KMS-11 (cell line): ENCODE measurements around the gene SHROOM2.

Experiments used
- H2AFZ ChIP-seq: fragments of 200-600 bp; sonication (generic); 2 replicates; pipeline ENCODE4 v1.6.1; 2016; ENCODE audit warnings: antibody characterized with exemption, mixed run types, low read depth
- H3K27ac ChIP-seq: fragments of 200-600 bp; sonication (generic); 2 replicates; pipeline ENCODE4 v1.6.1; 2016; ENCODE audit warnings: mild to moderate bottlenecking, mixed run types
- H3K27me3 ChIP-seq: fragments of 200-600 bp; sonication (generic); 2 replicates; pipeline ENCODE4 v1.6.1; 2017; ENCODE audit warnings: mild to moderate bottlenecking, low read depth, mixed run types, moderate library complexity; ENCODE audit not compliant: insufficient read depth
- H3K36me3 ChIP-seq: fragments of 200-600 bp; sonication (generic); 2 replicates; pipeline ENCODE4 v1.6.1; 2017; ENCODE audit warnings: mild to moderate bottlenecking, mixed run types; ENCODE audit not compliant: insufficient read depth
- H3K4me1 ChIP-seq: fragments of 200-600 bp; sonication (generic); 2 replicates; pipeline ENCODE4 v1.6.1; 2016; ENCODE audit warnings: mild to moderate bottlenecking, low read depth, mixed run types; ENCODE audit not compliant: poor library complexity, severe bottlenecking
- H3K4me2 ChIP-seq: fragments of 200-600 bp; sonication (generic); 2 replicates; pipeline ENCODE4 v1.7.0; 2016; ENCODE audit warnings: mild to moderate bottlenecking, mixed run types
- H3K4me3 ChIP-seq: fragments of 200-600 bp; sonication (generic); IDR thresholded peaks from 2 replicates; pipeline ENCODE4 v1.6.1; 2017; ENCODE audit warnings: low read depth, low read length, mixed read lengths; ENCODE audit not compliant: insufficient read depth
- H3K79me2 ChIP-seq: fragments of 200-600 bp; sonication (generic); 2 replicates; pipeline ENCODE4 v1.6.1; 2016; ENCODE audit warnings: low read depth, mixed run types; ENCODE audit not compliant: insufficient read depth
- H3K9ac ChIP-seq: fragments of 200-600 bp; sonication (generic); 2 replicates; pipeline ENCODE4 v1.6.1; 2016; ENCODE audit warnings: mild to moderate bottlenecking, mixed run types
- H4K20me1 ChIP-seq: fragments of 200-600 bp; sonication (generic); 2 replicates; pipeline ENCODE4 v1.6.1; 2016; ENCODE audit warnings: mild to moderate bottlenecking, mixed run types; ENCODE audit not compliant: insufficient read depth
- TF ChIP-seq, protein P1 (sequence below): fragments of 200-600 bp; sonication (generic); conservative IDR thresholded peaks from 2 replicates; pipeline ENCODE4 v1.6.1; 2017; ENCODE audit warnings: low read depth, mild to moderate bottlenecking, antibody characterized with exemption, low read length, moderate library complexity, mixed read lengths

The SHROOM2 gene

DNA sequence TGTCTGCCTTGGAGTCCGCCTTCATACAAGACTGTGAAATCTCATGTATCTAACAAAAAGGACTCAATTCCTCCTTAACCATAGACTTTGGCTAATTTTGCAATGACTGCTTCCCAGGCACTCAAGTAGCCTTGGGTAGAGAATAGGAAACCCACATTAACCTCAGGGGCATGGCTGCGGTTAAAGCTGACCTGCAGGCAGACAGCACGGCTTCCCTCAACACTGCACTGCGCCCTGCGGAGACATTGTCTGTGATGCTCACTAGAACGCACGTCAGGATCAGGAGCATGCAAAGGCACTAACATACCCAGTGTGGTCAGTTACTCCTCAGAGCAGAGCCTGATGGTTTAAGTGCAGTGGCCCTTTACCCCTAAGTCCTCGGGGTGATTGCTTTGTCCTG is 10.3 kb upstream of the SHROOM2 start:
- no peak overlapping the region for H3K4me3 ChIP-seq
- no peaks in the 10 kb centered on the region for H4K20me1 ChIP-seq

DNA sequence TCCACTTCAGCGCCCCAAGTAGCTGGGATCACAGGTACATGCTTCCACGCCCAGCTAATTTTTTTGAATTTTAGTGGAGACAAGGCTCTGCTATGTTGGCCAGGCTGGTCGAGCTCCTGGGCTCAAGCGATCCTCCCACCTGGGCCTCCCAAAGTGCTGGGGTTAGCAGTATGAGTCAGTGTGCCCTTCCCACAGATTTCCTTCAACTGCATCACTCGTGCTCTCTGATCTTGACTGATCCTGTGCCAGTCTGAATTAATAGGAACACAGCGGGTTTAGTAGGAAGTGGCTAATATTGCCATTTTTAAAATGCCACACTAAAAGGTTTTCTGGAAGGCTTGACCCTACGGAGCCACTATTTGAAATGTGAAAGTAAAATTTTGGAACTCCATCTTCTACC is 4.3 kb upstream of the SHROOM2 start:
- no peak overlapping the region for H3K27ac ChIP-seq
- H3K79me2 ChIP-seq = no peaks in the 10 kb centered on the region
- H3K27me3 ChIP-seq = no peaks in the 10 kb centered on the region; the same call in 1 of the 2 replicates
- H3K36me3 ChIP-seq = no peaks in the 10 kb centered on the region
- H3K9ac ChIP-seq = no peak overlapping the region
- TF ChIP-seq, protein P1, sequence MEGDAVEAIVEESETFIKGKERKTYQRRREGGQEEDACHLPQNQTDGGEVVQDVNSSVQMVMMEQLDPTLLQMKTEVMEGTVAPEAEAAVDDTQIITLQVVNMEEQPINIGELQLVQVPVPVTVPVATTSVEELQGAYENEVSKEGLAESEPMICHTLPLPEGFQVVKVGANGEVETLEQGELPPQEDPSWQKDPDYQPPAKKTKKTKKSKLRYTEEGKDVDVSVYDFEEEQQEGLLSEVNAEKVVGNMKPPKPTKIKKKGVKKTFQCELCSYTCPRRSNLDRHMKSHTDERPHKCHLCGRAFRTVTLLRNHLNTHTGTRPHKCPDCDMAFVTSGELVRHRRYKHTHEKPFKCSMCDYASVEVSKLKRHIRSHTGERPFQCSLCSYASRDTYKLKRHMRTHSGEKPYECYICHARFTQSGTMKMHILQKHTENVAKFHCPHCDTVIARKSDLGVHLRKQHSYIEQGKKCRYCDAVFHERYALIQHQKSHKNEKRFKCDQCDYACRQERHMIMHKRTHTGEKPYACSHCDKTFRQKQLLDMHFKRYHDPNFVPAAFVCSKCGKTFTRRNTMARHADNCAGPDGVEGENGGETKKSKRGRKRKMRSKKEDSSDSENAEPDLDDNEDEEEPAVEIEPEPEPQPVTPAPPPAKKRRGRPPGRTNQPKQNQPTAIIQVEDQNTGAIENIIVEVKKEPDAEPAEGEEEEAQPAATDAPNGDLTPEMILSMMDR = no peak
- H3K4me1 ChIP-seq = no peaks in the 10 kb centered on the region
- H3K4me2 ChIP-seq = no peak overlapping the region
- no peak overlapping the region for H3K4me3 ChIP-seq
- H4K20me1 ChIP-seq = no peaks in the 10 kb centered on the region
- no peak overlapping the region for H2AFZ ChIP-seq

More for the DNA sequence above, 10.3 kb upstream of the SHROOM2 start:
- Histone ChIP-seq H2AFZ (no peak overlapping the region), H3K9ac (no peak overlapping the region), H3K79me2 (no peaks in the 10 kb centered on the region), H3K27me3 (no peaks in the 10 kb centered on the region), H3K4me2 (no peak overlapping the region), H3K36me3 (no peaks in the 10 kb centered on the region), H3K27ac (no peak overlapping the region), H3K4me1 (no peaks in the 10 kb centered on the region)
- TF ChIP-seq, protein P1 = no peak

DNA sequence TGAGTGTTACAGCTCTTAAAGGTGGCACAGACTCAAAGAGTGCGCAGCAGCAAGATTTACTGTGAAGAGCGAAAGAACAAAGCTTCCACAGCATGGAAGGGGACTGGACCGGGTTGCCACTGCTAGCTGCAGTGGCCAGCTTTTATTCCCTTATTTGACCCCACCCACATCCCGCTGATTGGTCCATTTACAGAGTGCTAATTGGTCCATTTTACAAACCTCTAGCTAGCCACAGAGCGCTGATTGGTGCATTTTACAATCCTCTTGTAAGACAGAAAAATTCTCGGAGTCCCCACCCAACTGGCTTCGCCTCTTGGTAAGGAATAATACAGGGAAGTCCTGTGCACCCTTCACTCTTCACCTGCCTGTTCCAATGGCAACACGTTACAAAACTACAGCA is 1.9 kb upstream of the SHROOM2 start:
- Histone ChIP-seq H3K4me1 (no peaks in the 10 kb centered on the region), H3K27ac (no peak overlapping the region), H2AFZ (no peak overlapping the region), H3K36me3 (no peaks in the 10 kb centered on the region), H3K27me3 (no peaks in the 10 kb centered on the region; the same call in 1 of the 2 replicates), H3K4me3 (no peak overlapping the region), H3K9ac (no peak overlapping the region), H3K79me2 (no peaks in the 10 kb centered on the region), H4K20me1 (no peaks in the 10 kb centered on the region), H3K4me2 (no peak overlapping the region)
- TF ChIP-seq, protein P1 = no peak

- Histone ChIP-seq H4K20me1 (no peaks in the 10 kb centered on the region), H3K4me1 (no peaks in the 10 kb centered on the region), H3K9ac (no peak overlapping the region), H3K27me3 (no peaks in the 10 kb centered on the region; the same call in 1 of the 2 replicates), H3K4me2 (no peak overlapping the region), H3K79me2 (no peaks in the 10 kb centered on the region), H2AFZ (0 out of 2 replicates have a peak overlapping the region, but pooled peaks have one; percentile 18), H3K4me3 (no peak overlapping the region), H3K27ac (no peak overlapping the region), H3K36me3 (no peaks in the 10 kb centered on the region)
- TF ChIP-seq, protein P1 = no peak
These were observed 830 bp upstream of the SHROOM2 start for GRCh38 chrX:9785254-9785943.
